HG02610 (cell line): Measurements from ENCODE around the gene ZNF768.
"Not testable (repeated sequence)": the region's sequence is repeated elsewhere in the genome, so short reads cannot be mapped to it uniquely, and the experiment has no call there.

Experiments used
- ATAC-seq: cut with Tn5 transposase; IDR thresholded peaks from one replicate; pipeline ENCODE4 v1.9.1; 2021; ENCODE audit warnings: mild to moderate bottlenecking, moderate library complexity; ENCODE audit not compliant: unreplicated experiment

The ZNF768 gene

GRCh38 chr16:30533748-30534367, 7.5 kb upstream of the ZNF768 start:
- ATAC-seq: peak; percentile 4

- ATAC-seq: no peak
Observed at GRCh38 chr16:30533146-30533522, 6.8 kb upstream of the ZNF768 start.

GRCh38 chr16:30532285-30533145, 6.1 kb upstream of the ZNF768 start:
- ATAC-seq: no peak

- no peak for ATAC-seq
Observed at GRCh38 chr16:30530163-30531037, 4.0 kb upstream of the ZNF768 start.

- no peak for ATAC-seq
Observed at GRCh38 chr16:30528799-30529457, 2.6 kb upstream of the ZNF768 start.

GRCh38 chr16:30527635-30528178, 1.3 kb upstream of the ZNF768 start:
- no peak for ATAC-seq

DNA sequence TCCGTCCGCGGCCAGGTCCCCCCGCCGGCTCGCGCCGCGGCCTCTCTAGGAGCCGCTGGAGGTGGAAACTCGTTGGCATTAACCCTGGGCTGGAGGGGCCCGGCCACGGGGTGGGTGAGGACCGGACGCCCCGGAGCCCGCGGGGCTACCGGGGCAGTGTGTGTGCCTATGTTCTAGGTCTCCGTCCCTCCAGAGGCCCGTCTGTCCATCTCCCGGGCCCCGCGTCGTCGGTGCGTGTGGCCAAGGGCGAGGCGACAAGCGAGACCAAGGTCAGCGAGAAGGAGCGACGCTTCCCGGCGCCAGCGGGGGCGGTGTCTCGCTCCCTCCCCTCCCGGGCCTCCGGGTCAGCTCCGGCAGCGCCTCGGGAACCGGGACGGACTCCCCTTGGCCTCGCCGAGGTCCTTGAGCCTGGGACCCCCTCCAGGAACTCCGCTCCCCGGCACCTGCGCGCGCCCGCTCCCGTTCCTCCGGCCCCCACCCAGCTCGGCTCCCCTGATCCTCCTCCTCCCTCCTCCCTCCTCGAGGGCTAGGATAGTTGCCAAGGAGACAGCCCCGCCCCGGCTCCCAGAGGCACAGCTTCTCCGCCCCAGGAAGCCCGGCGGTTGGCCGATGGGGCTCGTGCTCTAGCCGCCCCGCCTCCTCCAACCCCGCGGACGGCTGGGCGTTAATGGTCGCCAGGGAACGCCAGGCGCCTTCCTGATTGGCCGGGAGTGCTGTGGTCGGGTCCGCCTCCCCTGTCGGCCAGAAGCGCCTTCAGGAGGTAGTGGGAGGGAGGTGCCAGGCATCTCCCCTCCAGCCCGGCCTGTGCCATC, 663 bp upstream of the ZNF768 start:
- peak; percentile 90 for ATAC-seq

GRCh38 chr16:30525844-30526136, 576 bp downstream of the ZNF768 start:
- no peak for ATAC-seq

DNA sequence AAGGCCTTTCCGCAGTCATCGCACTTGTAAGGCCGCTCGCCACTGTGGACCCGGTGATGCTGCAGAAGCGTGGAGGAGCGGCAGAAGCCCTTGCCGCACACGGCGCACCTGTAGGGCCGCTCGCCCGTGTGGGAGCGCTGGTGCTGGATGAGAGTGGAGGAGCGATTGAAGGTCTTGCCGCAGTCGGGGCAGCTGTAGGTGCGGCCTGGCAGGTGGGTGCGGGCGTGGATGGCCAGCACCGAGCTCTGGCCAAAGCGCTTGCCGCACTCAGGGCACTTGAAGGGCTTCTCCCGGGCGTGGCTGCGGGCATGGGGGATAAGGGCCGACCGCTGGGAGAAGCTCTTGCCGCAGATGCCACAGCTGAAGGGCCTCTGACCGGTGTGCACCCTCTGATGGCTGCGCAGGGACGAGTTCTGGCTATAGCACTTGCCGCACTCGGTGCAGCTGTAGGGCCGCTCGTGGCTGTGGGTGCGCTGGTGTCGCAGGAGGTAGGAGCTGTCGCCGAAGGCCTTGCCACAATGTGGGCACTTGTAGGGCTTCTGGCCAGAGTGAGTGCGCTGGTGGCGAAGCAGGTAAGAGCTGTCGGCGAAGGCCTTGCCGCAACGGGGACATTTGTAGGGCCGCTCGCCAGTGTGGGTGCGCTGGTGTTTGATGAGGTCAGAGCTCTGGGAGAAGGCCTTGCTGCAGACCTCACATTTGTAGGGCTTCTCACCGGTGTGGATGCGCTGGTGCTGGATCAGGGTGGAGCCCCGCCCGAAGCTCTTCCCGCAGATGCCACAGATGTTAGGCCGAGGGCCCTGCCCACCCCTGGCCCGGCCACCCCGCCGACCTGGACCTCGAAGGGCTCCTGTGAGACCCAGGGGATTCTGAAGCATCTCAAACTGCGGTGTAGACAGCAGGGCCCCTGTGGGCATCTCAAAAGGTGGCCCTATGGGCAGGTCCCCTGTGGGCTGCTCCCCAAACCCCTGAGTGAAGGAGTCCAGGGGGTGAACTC, 1.5 kb downstream of the ZNF768 start:
- ATAC-seq: no peak

- no peak for ATAC-seq
Observed at GRCh38 chr16:30523768-30524574, 2.4 kb downstream of the ZNF768 start.

DNA sequence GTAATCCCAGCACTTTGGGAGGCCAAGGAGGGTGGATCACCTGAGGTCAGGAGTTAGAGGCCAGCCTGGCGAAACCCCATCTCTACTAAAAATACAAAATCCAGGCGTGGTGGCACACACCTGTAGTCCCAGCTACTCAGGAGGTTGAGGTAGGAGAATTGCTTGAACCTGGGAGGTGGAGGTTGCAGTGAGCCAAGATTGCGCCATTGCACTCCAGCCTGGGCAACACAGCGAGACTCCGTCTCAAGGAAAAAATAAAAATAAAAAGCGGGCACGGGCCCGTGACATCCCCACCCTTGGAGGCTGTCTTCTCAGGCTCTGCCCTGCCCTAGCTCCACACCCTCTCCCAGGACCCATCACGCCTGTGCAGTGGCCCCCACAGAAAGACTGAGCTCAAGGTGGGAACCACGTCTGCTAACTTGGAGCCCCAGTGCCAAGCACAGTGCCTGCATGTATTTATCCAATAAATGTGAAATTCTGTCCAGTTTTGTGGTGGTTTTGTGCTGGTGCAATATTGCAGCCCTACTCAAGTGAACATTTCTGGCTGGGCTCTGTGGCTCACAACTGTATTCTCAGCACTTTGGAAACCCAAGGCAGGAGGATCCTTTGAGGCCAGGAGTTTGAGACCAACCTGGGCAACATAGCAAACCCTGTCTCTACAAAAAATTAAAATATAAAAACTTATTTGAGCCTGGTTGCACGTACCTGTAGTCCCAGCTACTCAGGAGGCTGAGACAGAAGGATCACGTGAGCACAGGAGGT, 3.5 kb downstream of the ZNF768 start:
- not testable (repeated sequence) for ATAC-seq

DNA sequence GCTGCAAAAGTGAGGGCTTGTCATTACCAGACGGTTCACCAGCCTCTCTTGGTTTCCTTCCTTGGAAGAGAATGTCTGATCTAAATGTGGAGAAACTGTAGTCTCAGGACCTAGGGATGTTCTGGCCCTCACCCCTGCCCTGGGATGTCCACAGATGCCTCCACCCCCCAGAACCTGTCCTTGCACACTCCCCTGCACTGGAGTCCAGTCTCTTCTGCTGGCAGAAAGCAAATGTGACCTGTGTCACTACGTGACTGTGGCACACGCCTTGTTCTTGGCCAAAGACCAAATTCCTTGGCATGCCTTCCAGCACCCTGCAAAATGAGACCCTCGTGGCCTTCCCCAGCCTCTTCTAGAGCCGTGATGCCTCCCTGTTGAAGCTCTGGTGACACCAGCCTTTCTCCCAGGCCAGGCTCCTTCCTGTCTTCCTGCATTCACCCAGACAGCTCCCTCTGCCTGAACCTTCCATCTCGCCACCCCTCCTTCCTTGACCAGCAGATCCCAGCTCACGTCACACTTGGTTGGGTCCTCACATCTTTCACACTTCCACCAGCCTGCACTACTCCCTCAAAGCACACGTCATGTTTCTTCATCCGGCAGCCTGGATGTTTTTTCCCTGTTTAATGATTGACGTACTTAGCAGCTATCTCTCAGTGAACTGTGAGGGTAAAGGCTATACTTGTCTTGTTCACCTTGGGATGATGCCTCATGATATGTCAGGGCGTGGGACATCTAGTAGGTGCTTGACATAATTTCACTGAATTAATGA, 4.3 kb downstream of the ZNF768 start:
- no peak for ATAC-seq

- no peak for ATAC-seq
Observed at GRCh38 chr16:30521476-30521872, 4.9 kb downstream of the ZNF768 start.

DNA sequence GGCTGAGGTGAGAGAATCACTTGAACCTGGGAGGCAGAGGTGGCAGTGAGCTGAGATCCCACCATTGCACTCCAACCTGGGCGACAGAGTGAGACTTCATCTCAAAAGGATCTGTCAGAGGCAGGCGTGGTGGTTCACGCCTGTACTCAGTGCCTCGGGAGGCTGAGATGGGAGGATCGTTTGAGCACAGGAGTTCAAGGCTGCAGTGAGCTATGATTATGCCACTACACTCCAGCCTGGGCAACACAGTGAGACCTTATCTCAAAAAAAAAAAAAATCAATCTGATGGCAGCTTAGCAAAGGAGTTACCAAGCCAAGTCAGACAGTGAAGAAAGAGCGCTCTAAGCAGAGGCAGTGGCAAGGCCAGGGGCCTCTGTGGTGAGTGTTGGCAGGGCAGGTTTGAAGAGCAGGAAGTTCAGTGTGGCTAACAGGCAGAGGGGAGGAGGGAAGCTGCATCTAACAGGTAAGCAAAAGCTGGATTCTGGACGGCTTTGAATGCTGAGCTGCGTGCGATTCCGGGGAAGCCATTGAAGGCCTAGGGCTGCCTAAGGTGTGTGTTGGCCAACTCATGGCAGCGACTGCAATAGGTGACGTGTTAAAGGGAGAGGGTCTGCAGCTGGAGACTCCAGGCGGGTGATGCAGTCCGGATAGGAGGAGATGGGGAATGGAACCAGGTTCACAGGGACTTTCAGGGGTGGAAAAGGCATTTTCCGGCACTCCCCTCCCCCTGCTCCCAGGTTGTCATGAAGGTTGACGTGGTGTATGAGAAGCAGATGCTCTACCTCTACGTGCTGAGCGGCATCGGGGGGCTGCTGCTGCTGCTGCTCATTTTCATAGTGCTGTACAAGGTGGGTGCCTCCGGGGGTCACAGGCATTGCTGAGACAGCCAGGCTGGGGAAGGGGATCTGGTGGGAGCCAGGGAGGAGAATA, 7.0 kb downstream of the ZNF768 start:
- ATAC-seq: no peak

DNA sequence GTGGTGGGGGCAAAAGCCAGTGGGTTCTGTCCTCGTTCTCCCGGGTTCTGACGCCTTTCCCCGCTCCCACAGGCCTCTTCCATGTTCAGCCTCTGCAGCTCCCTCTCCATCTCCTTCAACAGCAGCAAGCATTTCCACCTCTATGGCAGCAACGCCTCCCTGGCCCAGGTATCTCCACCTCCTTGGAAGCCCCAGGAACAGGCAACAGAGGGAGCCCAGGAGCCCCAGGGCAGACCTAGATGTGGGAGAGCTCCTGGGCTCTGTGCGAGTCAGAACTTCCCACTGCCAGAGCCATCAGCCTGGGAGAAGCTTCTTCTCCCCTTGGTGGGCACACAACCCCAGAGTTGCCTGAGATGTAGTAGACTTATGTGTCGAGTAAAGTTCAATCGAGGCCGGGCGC, 7.8 kb downstream of the ZNF768 start:
- ATAC-seq: no peak
